ENCODE results near the gene CFAP126. TPM values are rescaled to one million over a fixed set of nuclear protein-coding genes. Genes with fewer than 3 reads are reported as not detected.
"Not testable (repeated sequence)": the region's sequence is repeated elsewhere in the genome, so short reads cannot be mapped to it uniquely, and the experiment has no call there.

CFAP126 gene, protein sequence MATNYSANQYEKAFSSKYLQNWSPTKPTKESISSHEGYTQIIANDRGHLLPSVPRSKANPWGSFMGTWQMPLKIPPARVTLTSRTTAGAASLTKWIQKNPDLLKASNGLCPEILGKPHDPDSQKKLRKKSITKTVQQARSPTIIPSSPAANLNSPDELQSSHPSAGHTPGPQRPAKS
- polyA plus RNA-seq (2012; ENCODE audit: insufficient read depth, insufficient read length, low read depth): 1.7 TPM

DNA sequence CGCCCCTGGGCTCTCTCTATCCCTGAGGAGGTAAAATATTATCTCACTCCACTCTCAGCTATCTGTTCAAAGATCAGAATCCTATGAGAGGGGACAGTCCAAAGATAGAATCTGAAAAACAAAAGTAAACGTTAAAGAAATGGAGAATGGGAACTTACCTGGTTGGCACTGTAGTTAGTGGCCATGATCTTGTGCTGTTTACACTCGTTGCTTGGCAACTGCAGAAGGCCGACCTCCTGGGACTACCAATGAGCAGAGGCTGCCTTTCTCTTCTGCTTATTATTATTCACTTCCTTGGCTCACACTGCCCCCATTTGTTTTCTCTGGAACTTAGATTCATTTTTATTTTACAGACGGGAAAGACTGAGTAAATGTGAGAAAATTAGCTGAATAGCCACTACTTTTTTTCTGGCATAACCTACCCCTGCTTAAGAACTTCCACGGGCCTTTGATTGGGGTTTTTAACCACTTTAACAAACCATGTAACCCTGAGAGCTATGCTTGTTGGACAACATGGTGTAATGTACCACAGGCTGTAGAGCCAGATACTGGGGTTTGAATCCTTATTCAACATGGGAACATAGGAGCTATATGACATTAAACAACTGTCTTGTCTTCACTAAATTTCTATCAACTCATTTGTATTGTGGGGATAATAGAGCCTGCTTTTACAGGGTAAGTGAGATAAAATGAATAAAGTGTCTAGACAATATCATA, at the start of gene CFAP126:
TSS of gene CFAP126 (minus strand) at position 193 of the 717 bp plus-strand sequence. CDS start at position 185, 8 bp downstream.
- Histone ChIP-seq H3K36me3 (peaks cover 5% of the 10 kb centered on the region), H3K9me3 (no peaks in the 10 kb centered on the region), H3K4me3 (ENCODE audit: low read depth, low read length) (no peak within 1 kb of the TSS), H3K4me1 (peaks cover 8% of the 10 kb centered on the region), H3K27me3 (no peaks in the 10 kb centered on the region)
- DNase-seq: peak; percentile 74
- TF ChIP-seq, protein P1, sequence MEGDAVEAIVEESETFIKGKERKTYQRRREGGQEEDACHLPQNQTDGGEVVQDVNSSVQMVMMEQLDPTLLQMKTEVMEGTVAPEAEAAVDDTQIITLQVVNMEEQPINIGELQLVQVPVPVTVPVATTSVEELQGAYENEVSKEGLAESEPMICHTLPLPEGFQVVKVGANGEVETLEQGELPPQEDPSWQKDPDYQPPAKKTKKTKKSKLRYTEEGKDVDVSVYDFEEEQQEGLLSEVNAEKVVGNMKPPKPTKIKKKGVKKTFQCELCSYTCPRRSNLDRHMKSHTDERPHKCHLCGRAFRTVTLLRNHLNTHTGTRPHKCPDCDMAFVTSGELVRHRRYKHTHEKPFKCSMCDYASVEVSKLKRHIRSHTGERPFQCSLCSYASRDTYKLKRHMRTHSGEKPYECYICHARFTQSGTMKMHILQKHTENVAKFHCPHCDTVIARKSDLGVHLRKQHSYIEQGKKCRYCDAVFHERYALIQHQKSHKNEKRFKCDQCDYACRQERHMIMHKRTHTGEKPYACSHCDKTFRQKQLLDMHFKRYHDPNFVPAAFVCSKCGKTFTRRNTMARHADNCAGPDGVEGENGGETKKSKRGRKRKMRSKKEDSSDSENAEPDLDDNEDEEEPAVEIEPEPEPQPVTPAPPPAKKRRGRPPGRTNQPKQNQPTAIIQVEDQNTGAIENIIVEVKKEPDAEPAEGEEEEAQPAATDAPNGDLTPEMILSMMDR (IDR thresholded peaks at IDR 0.05; ENCODE audit: low read depth, low read length): peak; percentile 36

GRCh38 chr1:161413050-161413449, 45.4 kb upstream of the CFAP126 start:
- not testable (repeated sequence) for H3K4me1 ChIP-seq; H3K27me3 ChIP-seq; DNase-seq; H3K4me3 ChIP-seq (ENCODE audit: low read depth, low read length); H3K9me3 ChIP-seq; H3K36me3 ChIP-seq

GRCh38 chr1:161410636-161410970, 42.9 kb upstream of the CFAP126 start:
- H3K27me3 ChIP-seq; H3K4me3 ChIP-seq (ENCODE audit: low read depth, low read length); DNase-seq; H3K36me3 ChIP-seq; H3K9me3 ChIP-seq; H3K4me1 ChIP-seq: not testable (repeated sequence)

GRCh38 chr1:161409848-161410635, 42.4 kb upstream of the CFAP126 start:
- not testable (repeated sequence) for DNase-seq; H3K36me3 ChIP-seq; H3K4me1 ChIP-seq; H3K4me3 ChIP-seq (ENCODE audit: low read depth, low read length); H3K9me3 ChIP-seq; H3K27me3 ChIP-seq

DNA sequence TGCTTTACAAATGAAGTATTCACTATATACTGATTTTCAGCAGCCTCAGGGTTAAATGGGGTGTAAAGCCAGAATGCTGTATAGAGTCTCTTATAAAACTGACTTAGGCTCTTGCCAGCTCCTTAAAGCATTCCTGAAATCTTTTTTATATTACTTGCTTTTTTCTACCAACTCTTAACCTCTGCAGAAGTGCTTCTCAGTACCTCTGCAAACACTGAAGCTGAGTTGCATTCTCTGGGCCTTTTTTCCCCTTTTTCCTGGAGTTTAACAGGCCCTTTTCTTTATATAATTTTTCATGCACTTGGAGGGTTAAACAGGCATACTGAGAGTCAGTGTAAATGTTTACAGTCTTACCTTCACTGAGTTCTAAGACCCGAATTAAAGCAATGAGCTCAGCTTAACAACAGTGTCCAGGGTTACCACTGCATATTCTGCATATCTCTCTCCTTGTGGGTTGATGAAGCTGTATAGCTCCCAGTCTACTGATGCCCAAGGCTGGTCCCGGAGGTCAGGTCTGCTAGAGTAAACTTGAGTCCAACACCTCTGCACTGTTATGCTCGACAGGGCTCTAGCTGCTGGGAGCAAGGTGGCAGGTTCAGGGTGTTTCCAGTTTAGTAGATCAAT, 40.9 kb upstream of the CFAP126 start:
- no peaks in the 10 kb centered on the region for H3K4me1 ChIP-seq
- H3K4me3 ChIP-seq (ENCODE audit: low read depth, low read length): no peak overlapping the region
- TF ChIP-seq, protein P1 (IDR thresholded peaks at IDR 0.05; ENCODE audit: low read depth, low read length): no peak
- no peak for DNase-seq
- H3K9me3 ChIP-seq: no peaks in the 10 kb centered on the region
- no peaks in the 10 kb centered on the region for H3K27me3 ChIP-seq
- no peaks in the 10 kb centered on the region for H3K36me3 ChIP-seq

DNA sequence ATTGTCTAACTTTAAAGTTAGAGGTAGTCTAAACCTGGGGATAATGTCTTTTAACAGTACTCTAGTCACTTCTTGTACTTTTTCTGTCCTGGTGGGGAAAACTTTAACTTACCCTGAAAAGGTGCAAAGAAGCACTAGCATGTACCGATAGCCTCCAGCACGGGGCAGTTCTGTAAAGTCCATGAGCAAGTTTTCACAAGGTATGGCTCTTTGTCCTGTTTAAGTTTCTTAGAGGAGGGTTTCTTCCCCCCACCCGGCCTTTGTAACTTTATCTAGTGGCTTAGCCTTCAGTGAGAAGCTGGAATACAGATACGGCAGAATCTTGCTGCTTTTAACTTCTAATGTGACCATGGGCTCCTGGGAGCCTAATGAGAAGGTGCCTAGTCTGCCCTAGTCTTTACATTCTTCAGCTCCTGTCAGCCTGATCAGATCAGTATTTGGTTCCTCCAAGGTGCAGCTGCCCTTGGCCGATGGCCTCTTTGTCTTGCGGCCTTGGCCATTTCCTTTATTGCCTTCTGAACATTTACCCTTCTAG, 39.8 kb upstream of the CFAP126 start:
- no peak for DNase-seq
- no peaks in the 10 kb centered on the region for H3K36me3 ChIP-seq
- H3K27me3 ChIP-seq: no peaks in the 10 kb centered on the region
- H3K9me3 ChIP-seq: no peaks in the 10 kb centered on the region
- no peaks in the 10 kb centered on the region for H3K4me1 ChIP-seq
- TF ChIP-seq, protein P1 (IDR thresholded peaks at IDR 0.05; ENCODE audit: low read depth, low read length): no peak
- H3K4me3 ChIP-seq (ENCODE audit: low read depth, low read length): no peak overlapping the region

GRCh38 chr1:161406551-161406950, 38.9 kb upstream of the CFAP126 start:
- not testable (repeated sequence) for H3K4me3 ChIP-seq (ENCODE audit: low read depth, low read length); DNase-seq; H3K27me3 ChIP-seq; H3K9me3 ChIP-seq; H3K36me3 ChIP-seq; H3K4me1 ChIP-seq

Data from BE2C (cell line).